Mesendoderm (in vitro differentiated cells): Measurements from ENCODE around the gene BECN2.

Experiments
- DNase-seq: peaks from one replicate; pipeline ENCODE4 v3.0.0; 2013
- H2AK5ac ChIP-seq: 2 replicates; pipeline ENCODE4 v1.6.1; 2013; ENCODE audit warnings: low read length, inconsistent platforms
- H2BK120ac ChIP-seq: 2 replicates; pipeline ENCODE4 v1.6.1; 2013; ENCODE audit warnings: low read depth, mild to moderate bottlenecking, low read length, moderate library complexity, mixed read lengths
- H2BK15ac ChIP-seq: replicated peaks from 2 replicates; pipeline ENCODE4 v1.6.1; 2013; ENCODE audit warnings: low read depth, mild to moderate bottlenecking, moderate library complexity
- H2BK5ac ChIP-seq: 2 replicates; pipeline ENCODE4 v1.6.1; 2013; ENCODE audit warnings: low read length, inconsistent platforms
- H3K18ac ChIP-seq: 2 replicates; pipeline ENCODE4 v1.6.1; 2013; ENCODE audit warnings: mild to moderate bottlenecking, low read length, mixed read lengths
- H3K23ac ChIP-seq: one replicate; pipeline ENCODE4 v1.6.1; 2013; ENCODE audit warnings: low read length
- H3K27ac ChIP-seq: 2 replicates; pipeline ENCODE4 v1.5.1; 2013; ENCODE audit warnings: low read depth, mild to moderate bottlenecking, inconsistent platforms, low read length, moderate library complexity
- H3K27me3 ChIP-seq: 2 replicates; pipeline ENCODE4 v1.6.1; 2013; ENCODE audit warnings: low read length, control low read depth, mild to moderate bottlenecking, inconsistent platforms; ENCODE audit not compliant: insufficient read depth, poor library complexity
- H3K36me3 ChIP-seq: 2 replicates; pipeline ENCODE4 v1.6.1; 2013; ENCODE audit warnings: low read length, inconsistent platforms; ENCODE audit not compliant: control insufficient read depth, insufficient read depth
- H3K4ac ChIP-seq: one replicate; pipeline ENCODE4 v1.6.1; 2013; ENCODE audit warnings: low read depth, mild to moderate bottlenecking, low read length, moderate library complexity
- H3K4me1 ChIP-seq: 2 replicates; pipeline ENCODE4 v1.6.1; 2013; ENCODE audit warnings: low read depth, low read length, inconsistent platforms; ENCODE audit not compliant: control insufficient read depth
- H3K4me2 ChIP-seq: 2 replicates; pipeline ENCODE4 v1.6.1; 2013; ENCODE audit warnings: low read length
- H3K4me3 ChIP-seq: 2 replicates; pipeline ENCODE4 v1.5.1; 2013; ENCODE audit warnings: mild to moderate bottlenecking, low read length
- H3K56ac ChIP-seq: one replicate; pipeline ENCODE4 v1.6.1; 2013; ENCODE audit warnings: low read length
- H3K79me1 ChIP-seq: 2 replicates; pipeline ENCODE4 v1.6.1; 2013; ENCODE audit warnings: low read length, inconsistent platforms
- H3K79me2 ChIP-seq: 2 replicates; pipeline ENCODE4 v1.6.1; 2013; ENCODE audit warnings: mild to moderate bottlenecking, low read length; ENCODE audit not compliant: control insufficient read depth, insufficient read depth
- H3K9ac ChIP-seq: 2 replicates; pipeline ENCODE4 v1.6.1; 2013; ENCODE audit warnings: low read length, inconsistent platforms
- H4K5ac ChIP-seq: one replicate; pipeline ENCODE4 v1.6.1; 2013; ENCODE audit warnings: low read length
- H4K8ac ChIP-seq: one replicate; pipeline ENCODE4 v1.6.1; 2013; ENCODE audit warnings: low read depth, mild to moderate bottlenecking, control low read depth, low read length, moderate library complexity
- whole genome bisulfite sequencing: extraction: QIAGEN DNeasy Blood & Tissue Kit; methylation state at CpG from one replicate; pipeline ENCODE4 v1.1.7; 2013; ENCODE audit warnings: low lambda C conversion rate, missing lambda C conversion rate; ENCODE audit not compliant: insufficient coverage; ENCODE audit errors: extremely low coverage; 5-methylcytosine and 5-hydroxymethylcytosine counted together

BECN2 gene

GRCh38 chr1:242004751-242005495 is 47.4 kb downstream of the BECN2 start:
- H3K79me1 ChIP-seq: no peaks in the 10 kb centered on the region
- H3K23ac ChIP-seq: no peak overlapping the region
- H3K56ac ChIP-seq: no peak overlapping the region
- no peaks in the 10 kb centered on the region for H3K27me3 ChIP-seq
- no peak overlapping the region for H3K4me2 ChIP-seq
- no peaks in the 10 kb centered on the region for H3K4me1 ChIP-seq
- no peak overlapping the region for H3K4me3 ChIP-seq
- no peak overlapping the region for H2BK120ac ChIP-seq
- H2BK15ac ChIP-seq: no peak overlapping the region
- no peak overlapping the region for H3K4ac ChIP-seq
- DNase-seq: peak; percentile 66
- no peak overlapping the region for H4K8ac ChIP-seq
- H3K79me2 ChIP-seq: no peaks in the 10 kb centered on the region
- WGBS: no CpG with 5 or more reads among the region's 5 CpGs
- H3K9ac ChIP-seq: no peak overlapping the region
- H3K18ac ChIP-seq: no peak overlapping the region
- H3K27ac ChIP-seq: no peak overlapping the region
- no peak overlapping the region for H2AK5ac ChIP-seq
- no peaks in the 10 kb centered on the region for H3K36me3 ChIP-seq
- H2BK5ac ChIP-seq: no peak overlapping the region
- no peak overlapping the region for H4K5ac ChIP-seq

GRCh38 chr1:242005866-242006535 is 48.4 kb downstream of the BECN2 start:
- Histone ChIP-seq H3K9ac (no peak overlapping the region), H2AK5ac (no peak overlapping the region), H2BK15ac (no peak overlapping the region), H3K36me3 (no peaks in the 10 kb centered on the region), H3K4me2 (no peak overlapping the region), H2BK120ac (no peak overlapping the region), H3K4me1 (no peaks in the 10 kb centered on the region), H3K23ac (no peak overlapping the region), H3K18ac (no peak overlapping the region), H3K79me2 (no peaks in the 10 kb centered on the region), H3K56ac (no peak overlapping the region), H3K4me3 (no peak overlapping the region), H3K27me3 (no peaks in the 10 kb centered on the region), H2BK5ac (no peak overlapping the region), H4K5ac (no peak overlapping the region), H3K27ac (no peak overlapping the region), H4K8ac (peak overlapping the region; percentile 14), H3K79me1 (no peaks in the 10 kb centered on the region), H3K4ac (no peak overlapping the region)
- DNase-seq: peak; percentile 77
- no CpG with 5 or more reads among the region's 5 CpGs for WGBS

GRCh38 chr1:242006976-242007375 is 49.4 kb downstream of the BECN2 start:
- H2AK5ac ChIP-seq: no peak overlapping the region
- no peaks in the 10 kb centered on the region for H3K79me2 ChIP-seq
- H3K56ac ChIP-seq: no peak overlapping the region
- no peaks in the 10 kb centered on the region for H3K4me1 ChIP-seq
- no peaks in the 10 kb centered on the region for H3K36me3 ChIP-seq
- H3K18ac ChIP-seq: no peak overlapping the region
- no peak overlapping the region for H3K23ac ChIP-seq
- H2BK15ac ChIP-seq: no peak overlapping the region
- H3K4ac ChIP-seq: no peak overlapping the region
- H2BK5ac ChIP-seq: no peak overlapping the region
- H3K4me2 ChIP-seq: no peak overlapping the region
- no peak overlapping the region for H3K4me3 ChIP-seq
- no peaks in the 10 kb centered on the region for H3K79me1 ChIP-seq
- H3K27me3 ChIP-seq: no peaks in the 10 kb centered on the region
- no peak overlapping the region for H2BK120ac ChIP-seq
- no peak for DNase-seq
- no peak overlapping the region for H4K5ac ChIP-seq
- H3K27ac ChIP-seq: no peak overlapping the region
- no peak overlapping the region for H3K9ac ChIP-seq
- no peak overlapping the region for H4K8ac ChIP-seq
- WGBS: no CpG with 5 or more reads among the region's 3 CpGs
